ENCODE data around the gene ALDH7A1.
A peak's percentile ranks its signal among the peaks of the same experiment; 100 is the strongest.
"Not testable (repeated sequence)": the region's sequence is repeated elsewhere in the genome, so short reads cannot be mapped to it uniquely, and the experiment has no call there.

ALDH7A1 gene

DNA sequence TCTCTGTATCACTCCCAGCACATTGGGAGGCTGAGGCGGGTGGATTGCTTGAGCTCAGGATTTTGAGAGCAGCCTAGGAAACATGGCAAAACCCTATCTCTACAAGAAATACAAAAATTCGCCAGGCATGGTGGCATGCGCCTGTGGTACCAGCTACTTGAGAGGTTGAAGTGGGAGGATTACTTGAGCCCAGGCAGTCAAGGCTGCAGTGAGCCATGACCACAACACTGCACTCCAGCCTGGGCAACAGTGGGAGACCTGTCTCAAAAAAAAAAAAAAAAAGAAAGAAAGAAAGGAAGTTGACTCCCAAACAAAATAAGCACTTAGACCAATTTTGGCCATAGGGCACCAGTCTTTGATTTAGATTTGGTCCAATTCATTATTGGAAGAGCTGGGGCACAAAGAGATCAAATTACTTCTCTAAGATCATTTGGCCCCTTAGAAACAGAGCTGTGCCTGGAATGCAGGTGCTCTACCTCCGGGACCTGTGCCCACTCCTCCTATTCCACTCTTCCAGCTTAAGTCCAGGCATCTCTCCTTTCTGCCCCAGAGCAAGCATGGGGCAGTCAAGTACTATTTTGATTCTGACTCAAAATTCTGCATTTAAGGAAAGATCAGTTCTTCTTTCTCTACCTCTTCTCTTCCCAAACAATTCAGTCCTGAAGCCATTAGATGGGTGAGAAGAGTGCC lies 59.0 kb downstream of the ALDH7A1 start:
- DNase-seq (ENCODE audit: low spot score): no peak

DNA sequence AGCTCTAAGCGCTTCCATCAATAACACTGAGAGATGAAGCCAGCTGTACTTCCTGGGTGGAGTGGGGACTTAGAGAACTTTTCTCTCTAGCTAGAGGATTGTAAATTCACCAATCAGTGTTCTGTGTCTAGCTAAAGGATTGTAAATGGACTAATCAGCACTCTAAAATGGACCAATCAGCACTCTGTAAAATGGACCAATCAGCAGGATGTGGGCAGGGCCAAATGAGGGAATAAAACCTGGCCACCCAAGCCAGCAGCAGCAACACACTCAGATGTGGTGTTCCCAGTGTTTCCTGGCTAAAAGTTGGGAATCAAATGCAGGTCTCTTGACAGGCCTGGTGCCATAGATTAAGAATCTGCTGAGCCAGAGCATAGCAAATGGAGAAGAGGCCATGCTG lies 60.5 kb downstream of the ALDH7A1 start:
- DNase-seq (ENCODE audit: low spot score): no peak

DNA sequence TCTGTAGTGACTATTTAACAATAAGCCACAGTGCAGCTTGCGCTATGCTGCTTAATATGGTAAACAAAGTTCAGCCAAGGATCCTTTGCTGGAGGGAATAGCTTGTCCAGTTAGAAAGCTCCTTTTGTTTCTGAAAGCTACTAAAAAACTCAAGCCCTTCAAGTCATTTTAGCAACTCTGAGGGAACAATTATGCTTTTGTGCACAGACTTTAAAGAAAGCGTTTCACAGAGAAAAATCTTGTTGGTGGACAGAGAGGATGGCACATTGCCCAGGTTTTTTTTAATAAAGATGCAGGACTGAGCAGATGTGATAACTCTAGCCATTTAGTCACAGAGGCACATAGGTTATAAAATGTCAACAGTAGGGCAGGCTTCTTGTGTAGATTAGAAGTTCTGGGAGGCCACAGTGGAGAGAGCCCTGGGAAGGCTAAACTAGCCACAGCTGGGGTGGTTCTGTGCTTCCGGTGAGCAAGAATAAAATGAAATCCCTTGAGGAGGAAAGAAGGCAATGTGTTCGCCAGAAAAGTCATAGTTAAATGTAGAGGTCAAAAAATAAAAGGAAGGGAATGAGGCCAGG lies 63.4 kb downstream of the ALDH7A1 start:
- peak; percentile 23 for DNase-seq (ENCODE audit: low spot score)

DNA sequence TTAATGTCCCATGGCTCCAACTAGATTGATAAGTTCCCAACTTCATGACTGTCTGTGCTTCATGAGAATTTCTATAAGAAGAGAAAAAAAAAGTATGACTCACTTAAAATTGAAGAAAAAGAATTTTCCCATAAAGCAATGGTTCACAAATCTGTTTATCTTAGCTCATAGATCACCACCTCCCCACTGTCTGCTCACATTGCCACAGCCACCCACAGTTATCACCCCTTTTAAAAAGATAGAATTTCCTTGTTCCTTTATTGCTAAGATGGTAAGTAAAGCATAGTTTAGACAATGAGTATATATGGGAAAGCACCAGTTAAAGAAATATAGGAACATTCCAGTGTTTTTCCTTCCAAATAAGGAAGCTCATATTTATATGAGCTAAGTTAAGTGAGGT lies 67.1 kb downstream of the ALDH7A1 start:
- DNase-seq (ENCODE audit: low spot score): no peak

DNA sequence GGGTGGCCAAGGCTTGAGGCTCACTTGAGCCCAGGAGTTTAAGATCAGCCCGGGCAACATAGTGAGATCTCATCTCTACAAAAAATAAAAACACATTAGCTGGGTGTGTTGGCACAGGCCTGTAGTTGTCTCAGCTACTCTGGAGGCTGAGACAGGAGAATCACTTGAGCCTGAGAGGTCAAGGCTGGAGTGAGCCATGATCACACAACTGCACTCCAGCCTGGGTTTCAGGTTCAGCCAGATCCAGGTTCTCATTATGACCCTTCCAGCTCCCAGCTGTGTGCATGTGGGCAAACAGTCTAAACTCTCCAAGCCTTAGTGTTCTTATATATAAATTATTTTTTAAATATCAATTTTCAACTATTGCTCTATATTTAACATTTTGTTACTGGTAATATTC lies 67.9 kb downstream of the ALDH7A1 start:
- DNase-seq (ENCODE audit: low spot score): no peak

DNA sequence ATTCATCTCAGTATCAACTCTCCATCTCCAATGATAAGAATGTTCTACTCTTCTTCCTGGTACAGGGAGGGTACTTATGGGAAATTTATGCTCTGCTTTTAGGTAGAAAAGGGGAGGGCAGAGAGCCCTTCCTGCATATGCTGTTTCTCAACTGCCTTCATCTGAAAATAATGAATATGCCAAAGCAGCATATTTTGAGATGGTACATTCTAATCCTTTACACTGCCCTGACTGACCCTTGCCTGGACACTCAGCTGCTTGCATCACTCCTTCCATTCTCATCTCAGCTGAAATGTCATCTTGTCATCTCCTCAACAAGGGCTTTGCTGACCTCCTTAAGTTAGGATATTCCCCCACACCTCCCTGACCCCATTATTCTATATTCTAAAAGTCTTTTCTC lies 68.5 kb downstream of the ALDH7A1 start:
- DNase-seq (ENCODE audit: low spot score): no peak

DNA sequence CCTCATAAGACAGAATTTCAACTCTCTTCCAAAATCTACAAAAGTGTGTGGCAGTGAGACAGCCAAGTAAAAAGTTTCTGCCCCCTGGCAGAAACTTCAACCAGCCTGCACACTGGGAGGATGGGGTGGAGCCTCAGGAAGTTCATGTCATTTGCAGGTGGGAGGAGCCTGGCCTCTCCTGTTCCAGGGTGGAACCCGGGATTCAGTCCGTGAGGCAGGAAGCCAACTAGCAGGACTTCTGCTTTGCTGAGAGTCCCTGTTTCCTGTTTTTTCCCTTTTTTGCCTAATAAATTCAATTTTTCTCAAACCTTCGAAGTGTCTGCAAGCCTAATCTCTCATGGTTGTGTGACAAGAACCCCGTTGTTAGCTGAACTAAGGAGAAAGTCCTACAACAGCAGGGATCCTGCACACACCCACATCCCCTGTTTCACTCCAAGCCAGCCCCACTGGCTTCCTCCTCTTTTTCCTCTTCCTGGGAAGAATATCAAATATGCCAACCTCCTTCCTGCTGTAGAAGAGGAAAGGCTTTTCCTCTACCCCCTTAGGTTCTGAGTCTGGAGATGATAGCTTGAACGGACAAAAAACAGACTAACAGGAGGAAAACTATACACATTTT lies 69.3 kb downstream of the ALDH7A1 start:
- DNase-seq (ENCODE audit: low spot score): no peak

DNA sequence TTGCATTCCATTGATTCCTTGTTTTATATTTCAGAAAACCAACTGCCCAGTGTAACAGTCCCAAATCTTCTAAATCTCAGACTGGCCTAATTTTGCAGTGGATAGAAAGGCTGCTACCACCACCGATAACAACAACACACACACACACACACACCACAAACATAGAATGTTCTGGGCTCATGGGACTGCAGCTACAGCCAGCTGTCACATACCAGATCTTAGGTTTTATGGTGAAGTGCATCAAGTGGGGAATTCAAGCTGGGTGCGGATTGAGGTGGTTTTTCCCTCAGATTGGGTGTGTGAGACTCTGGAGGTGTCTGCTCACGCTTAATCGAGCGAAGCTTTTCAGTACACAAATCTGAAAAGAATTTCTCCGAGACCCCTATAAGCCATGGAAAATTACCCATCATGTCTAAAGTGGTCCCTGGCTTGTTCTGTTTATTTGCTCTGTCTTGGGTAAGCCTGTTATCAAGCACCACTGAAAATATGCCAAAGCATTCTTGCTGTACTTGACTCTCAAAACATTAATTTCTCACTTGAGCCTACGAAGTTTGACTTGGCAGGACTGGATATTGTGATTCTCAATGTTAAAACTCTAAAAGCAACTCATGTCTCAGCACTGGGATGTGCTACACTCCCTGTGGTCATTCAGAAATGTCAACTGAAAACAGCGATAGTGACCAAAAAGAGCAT lies 71.1 kb downstream of the ALDH7A1 start:
- no peak for DNase-seq (ENCODE audit: low spot score)

DNA sequence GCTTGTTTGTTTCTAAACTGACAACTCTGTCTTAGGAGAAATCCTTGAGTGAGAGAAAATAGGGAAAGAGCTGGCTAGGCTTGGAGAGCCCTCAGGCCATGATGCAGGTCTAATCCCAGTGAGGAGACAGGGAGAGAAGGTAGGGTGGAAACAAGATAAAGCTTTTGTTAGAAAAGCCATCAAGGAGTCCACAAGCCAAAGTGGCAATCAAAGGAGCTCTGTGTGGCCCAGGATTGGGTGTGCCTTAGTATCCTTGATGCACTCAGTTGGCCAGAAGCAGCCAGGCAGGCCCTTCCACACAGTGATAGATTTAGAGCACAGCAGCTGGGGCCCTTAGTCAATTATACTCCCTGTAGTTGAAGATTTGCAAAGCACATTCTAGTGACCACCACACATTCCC lies 73.9 kb downstream of the ALDH7A1 start:
- no peak for DNase-seq (ENCODE audit: low spot score)

DNA sequence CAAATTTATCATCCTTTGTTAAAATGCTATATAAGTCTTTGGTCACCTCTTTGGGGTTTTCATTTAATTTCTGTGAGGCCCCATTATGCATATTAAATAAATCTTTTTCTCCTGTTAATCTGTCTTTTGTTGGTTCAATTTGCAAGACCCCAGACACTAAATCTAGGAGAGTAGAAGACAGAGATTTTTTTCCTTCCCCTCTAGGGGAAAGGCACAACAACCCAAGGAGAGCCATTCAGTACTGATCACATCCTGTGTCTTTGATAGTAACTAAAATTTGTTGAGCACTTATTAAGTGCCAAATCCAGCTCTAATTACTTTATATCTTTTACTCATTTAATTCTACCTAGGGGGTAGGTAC lies 74.4 kb downstream of the ALDH7A1 start:
- DNase-seq (ENCODE audit: low spot score): no peak

DNA sequence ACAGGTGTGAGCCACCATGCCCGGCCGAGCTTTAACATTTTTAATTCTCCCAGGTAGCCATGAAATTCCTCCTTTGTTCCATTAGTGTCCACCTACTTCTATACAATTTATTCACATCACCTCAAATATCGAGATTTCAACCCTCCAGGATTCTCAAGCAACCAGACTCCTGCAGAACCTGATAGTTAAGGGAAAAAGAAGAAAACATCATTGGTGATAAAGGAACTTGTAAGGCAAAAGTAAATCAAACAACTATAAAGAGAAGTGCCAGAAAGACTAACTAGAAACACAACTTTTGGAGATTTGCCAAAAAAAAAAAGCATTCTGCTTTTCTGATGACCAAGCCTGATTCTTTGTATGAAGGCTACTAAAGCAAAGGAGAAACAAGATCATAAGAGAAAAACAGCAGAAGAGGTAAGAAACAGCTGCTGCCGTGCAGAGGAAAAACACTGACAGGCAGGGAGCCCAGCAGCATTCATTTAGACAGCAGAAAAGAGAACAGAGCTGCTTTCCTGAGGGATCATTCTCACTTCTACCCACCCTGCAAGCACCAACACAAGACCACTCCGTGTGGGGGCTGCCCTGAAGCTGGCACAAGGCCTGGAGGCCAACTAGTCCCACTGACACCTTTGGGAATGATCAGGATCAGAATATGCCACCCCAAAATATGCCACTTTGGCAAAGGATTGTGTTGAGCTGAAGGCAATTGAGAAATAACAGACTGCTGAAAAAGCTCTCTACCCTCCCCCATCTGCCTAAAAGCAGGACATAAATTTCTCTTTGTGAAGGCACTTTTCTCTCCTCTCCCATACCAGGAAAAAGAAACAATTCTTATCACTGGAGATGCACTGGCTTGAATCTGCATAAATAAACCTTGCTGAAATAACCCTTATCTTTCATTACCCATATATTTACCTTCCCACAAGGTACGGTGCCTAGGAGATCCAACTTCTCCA lies 75.1 kb downstream of the ALDH7A1 start:
- peak; percentile 42 for DNase-seq (ENCODE audit: low spot score)

DNA sequence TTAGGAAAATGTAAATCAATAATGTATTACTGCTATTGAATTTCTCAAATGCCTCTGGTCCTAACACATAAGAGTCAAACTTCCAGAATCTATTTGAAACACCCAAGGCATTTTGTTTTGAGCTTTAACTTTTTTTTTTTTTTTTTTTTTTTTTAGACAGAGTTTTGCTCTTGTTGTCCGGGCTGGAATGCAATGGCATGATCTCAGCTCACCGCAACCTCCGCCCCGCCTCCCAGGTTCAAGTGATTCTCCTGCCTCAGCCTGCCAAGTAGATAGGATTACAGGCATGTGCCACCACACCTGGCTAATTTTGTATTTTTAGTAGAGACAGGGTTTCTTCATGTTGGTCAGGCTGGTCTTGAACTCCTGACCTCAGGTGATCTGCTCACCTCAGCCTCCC lies 75.8 kb downstream of the ALDH7A1 start:
- DNase-seq (ENCODE audit: low spot score): not testable (repeated sequence)

DNA sequence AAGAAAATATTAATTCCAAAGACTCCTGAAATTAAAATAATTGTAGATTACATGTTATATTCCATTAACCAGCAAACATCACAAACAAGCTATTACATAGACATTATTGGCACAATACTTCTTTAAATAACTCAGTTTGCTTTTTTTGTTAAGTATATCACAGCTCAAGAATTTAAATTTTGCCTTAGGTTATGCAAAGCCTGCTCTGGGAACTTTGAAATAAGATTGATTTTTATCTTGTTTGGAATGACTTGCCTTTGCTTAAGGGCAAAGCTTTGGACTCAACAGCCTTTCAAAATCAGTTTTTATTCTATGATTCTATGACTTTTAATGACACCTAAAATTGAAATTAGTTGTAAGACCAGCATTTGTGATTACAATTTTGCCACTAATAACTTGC lies 78.2 kb downstream of the ALDH7A1 start:
- DNase-seq (ENCODE audit: low spot score): no peak

DNA sequence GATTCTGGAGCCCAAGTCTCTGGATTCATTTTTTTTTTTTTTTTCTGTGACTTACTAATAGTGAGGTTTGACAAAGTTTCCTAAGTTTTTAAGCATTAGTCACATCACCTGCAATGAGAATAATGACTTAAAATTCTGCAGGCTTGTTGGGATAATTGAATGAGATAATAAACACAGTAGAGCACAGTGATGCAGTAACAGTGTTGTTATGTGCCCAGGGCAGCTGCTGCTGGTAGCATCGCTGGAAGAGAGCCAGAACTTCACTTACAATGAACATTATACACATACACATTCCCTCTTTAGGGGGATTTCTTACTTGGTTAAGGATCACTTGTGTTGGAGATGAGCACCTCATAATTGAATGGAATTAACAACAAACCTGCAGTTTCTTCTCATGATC lies 78.9 kb downstream of the ALDH7A1 start:
- DNase-seq (ENCODE audit: low spot score): no peak

DNA sequence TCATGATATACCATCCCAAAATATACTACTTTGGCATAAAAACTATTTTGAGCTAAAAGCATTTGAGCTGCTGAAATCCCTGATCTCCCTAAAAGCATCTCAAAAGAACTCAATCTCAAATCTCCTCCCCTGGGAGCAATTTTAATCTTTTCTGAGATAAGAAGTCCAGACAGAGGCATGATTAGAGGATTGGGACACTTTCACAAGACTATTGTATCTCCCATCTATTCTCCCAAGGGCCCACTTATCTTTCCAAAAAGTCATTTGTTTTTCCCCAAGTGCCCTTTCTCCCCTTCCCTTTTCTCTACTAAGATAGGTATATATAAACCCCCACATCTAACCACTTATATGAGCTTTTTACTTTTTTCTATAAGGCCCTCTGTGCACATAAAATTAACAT lies 79.7 kb downstream of the ALDH7A1 start:
- no peak for DNase-seq (ENCODE audit: low spot score)

DNA sequence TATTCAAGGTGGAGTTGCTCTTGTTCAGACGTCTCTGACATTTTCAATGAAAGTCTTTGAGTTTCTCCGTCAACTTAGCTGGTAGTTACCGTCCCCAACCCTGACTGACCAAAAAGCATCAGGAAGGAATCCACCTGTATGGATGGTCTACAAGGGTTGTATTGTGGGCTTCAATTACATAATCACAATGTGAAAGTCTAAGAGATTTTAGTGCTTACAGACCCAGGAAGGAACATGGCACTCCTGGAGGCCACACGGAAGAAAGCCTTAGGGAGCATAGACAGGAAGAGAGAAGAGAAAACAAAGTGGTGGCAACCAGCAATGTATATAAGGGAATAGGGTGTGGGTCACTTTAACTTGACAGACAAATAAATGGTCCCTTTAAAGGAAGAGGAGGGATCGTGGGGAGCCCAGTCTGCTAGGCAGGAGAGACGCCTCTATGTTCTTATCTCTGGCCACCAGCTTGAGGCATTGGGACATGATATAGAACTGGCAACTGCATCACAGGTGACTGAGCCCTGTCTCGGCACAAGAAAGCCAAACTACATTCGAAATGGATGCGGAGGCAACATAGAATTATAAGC lies 80.4 kb downstream of the ALDH7A1 start:
- DNase-seq (ENCODE audit: low spot score): no peak

DNA sequence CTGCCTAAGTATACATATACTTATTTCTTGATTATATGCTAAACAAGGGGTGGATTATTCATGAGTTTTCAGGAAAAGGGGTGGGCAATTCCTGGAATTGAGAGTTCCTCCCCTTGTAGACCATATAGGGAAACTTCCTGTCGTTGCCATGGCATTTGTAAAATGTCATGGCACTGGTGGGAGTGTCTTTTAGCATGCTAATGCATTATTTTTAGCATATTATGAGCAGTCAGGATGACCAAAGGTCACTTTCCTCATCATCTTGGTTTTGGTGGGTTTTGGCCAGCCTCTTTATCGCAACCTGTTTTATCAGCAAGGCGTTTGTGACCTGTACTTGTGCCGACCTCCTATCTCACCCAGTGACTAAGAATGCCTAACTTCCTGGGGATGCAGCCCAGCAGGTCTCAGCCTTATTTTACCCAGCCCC lies 80.9 kb downstream of the ALDH7A1 start:
- no peak for DNase-seq (ENCODE audit: low spot score)

DNA sequence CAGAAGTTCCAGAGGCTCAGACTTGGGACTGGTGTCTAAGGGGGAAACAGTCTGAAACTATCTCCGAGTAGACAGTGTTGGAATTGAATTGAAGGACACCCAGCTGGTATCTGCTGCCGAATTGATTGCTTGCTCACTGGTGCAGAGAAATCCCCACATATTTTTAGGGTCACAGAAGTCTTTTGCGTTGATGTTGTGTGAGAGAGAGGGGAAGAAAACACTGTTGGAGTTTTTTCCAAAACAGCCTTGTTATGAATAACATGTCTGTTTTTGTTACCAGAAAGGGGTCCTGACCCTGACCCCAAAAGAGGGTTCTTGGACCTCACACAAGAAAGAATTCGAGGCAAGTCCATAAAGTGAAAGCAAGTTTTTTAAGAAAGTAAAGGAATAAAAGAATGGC lies 81.3 kb downstream of the ALDH7A1 start:
- DNase-seq (ENCODE audit: low spot score): no peak

DNA sequence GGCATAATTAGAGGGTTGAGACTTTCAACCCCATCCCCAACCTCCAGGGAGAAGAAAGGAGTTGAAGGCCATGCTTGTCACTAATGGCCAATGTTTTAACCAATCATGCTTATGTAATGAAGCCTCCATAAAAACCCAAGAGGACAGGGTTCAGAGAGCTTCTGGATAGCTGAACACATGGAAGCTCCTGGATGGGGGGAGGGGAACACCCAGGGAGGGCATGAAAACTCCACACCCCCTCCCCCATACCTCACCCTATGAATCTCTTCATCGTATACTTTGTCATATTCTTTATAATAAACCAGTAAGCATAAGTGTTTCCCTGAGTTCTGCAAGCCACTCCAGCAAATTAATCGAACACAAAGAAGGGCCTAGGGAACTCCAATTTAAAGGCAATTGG lies 81.7 kb downstream of the ALDH7A1 start:
- DNase-seq (ENCODE audit: low spot score): no peak

DNA sequence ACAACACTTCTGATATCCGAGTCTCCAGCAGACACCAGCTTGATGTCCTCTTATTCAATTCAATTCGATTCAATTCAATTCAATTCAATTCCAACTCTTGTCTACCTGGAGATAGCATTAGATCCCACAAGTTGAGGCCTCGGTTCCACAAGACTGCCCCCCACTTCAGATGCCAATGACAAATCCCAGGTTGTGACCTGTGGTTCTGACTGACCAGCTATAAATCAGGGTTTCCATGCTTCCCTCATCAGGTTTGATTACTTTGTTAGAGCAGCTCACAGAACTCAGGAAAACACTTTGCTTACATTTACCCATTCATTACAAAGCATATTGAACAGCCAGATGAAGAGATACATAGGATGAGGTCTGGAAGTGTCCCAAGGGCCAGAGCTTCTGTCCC lies 82.6 kb downstream of the ALDH7A1 start:
- DNase-seq (ENCODE audit: low spot score): no peak

DNA sequence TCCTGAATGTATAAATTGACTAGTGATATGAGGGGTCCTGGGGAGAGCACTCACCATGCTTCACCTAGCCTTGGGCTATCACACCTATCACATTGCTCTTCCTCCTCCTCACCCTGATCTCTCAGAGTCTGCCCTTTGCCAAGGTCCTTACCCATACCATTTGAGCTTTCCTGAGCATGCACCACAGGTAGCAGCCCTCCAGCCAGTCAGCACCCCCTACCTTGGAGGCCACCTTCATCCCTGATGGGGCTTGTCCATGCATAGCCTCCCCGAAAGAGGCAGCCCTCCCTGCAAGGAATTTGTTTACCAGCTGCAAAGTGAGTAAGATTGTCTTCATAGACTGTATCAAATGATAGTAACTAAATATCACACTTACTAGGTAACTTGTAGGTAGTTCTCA lies 83.1 kb downstream of the ALDH7A1 start:
- no peak for DNase-seq (ENCODE audit: low spot score)

DNA sequence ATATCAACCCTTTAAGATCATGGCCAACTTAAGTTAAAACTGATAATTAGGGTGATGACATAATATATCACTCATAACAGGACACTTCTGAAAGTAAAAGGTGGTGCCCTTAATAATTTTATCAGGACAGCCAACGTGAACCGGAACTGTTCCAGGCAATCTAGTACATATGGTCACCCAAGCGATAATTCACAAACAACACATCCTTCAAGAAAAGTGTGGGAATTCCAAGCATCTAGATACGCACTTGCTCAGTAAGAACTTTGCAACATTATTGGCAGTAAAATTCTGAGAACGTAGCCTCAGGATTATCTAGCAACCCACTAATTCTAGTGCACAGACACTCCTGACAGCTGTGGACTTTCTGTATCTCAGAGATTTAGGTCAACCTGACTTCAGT lies 85.7 kb downstream of the ALDH7A1 start:
- no peak for DNase-seq (ENCODE audit: low spot score)

Measured in cerebellar cortex (tissue), 1 donor.